MV-4-11 (cell line): ENCODE results near the gene C20orf144.
A peak's percentile ranks its signal among the peaks of the same experiment; 100 is the strongest.
"Not testable (repeated sequence)": the region's sequence is repeated elsewhere in the genome, so short reads cannot be mapped to it uniquely, and the experiment has no call there.

Experiments used
- DNase-seq: peaks from one replicate; lab custom pipeline; 2025; lab: John Stamatoyannopoulos, UW

Gene C20orf144

DNA sequence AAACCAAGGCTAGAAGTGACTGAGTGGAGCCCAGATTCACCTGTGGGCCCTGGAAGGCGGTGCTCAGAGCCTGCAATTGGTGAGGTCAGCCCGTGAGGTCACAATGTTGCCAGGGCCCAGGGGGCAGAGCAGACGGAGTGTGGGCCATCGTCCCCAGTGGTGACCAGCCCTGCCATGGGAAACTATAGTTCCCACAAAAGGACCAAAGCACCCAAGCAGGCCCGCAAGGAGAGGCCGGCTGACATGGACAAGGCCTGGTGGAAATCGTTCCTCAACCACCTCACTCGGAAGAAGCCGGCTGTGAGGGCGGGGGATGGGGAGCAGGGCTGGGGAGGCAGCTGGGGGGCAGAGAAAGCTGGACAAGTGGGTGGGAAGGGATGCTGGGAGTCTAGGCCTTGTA lies at the start of gene C20orf144:
C20orf144 (plus strand) TSS at position 156 of the 400 bp plus-strand sequence; CDS start at position 175, 19 bp downstream.
- no peak for DNase-seq

DNA sequence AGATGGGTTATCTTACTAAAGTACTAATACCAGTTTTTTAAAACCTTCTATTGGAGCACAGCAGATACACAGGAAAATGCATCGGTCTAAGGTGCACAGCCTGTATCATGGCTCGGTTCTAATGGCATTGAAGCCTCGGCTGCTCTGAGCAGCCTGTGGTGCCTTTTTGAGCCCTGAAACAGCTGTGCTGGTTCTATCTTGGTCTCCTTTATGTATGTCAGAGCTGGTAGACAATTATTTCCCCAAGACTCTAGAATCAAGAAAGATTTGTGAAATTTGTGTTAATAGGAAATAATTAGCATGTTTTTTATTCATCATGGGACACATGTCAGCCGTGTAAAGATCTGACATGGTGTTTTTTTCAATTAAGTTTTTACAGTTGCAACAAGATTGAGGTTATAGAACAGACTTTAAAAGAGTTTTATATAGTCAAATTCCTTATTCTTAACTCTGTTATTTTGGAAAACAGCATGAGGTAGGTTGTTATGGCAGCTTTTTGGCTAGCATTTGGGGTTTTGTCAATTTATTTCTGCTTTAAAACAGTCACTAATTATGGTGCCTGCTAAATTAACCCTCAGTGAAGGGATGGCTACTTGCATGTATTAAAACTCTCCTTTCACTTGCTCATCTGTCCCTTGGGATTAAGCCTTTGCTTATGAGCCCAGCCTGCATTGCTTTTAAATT lies 40.3 kb upstream of the C20orf144 start:
- no peak for DNase-seq

DNA sequence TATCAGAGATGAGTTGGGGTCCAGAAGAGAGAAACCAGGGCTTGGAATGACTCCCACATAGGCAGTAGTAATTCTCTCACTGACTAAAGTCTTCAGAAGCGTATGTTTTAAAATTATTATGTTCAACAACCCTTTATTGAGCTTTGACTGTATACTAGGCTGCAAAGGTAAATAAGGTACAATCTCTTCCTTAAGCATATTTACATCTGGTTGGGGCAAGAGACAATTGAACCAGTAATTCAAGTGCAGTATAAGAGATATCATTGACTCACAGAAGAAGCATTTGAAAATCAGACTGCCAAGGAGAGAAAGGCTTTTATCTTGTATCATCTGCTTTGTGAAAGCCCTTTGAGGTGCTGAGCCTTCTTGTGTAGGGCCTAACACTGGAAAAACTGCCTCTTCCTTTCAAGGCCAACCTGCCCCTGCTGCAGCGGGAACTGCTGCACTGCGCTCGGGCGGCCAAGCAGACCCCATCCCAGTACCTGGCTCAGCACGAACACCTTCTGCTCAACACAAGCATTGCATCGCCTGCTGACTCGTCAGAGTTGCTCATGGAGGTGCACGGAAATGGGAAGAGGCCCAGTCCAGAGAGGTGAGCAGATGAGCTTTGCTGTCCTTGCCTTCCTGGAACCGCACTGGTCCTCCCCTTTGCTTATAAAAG lies 39.3 kb upstream of the C20orf144 start:
- no peak for DNase-seq

- DNase-seq, result no peak
Measured at GRCh38 chr20:33624399-33624798, 37.7 kb upstream of the C20orf144 start.

- no peak for DNase-seq
Measured at GRCh38 chr20:33626190-33626589, 35.9 kb upstream of the C20orf144 start.

DNA sequence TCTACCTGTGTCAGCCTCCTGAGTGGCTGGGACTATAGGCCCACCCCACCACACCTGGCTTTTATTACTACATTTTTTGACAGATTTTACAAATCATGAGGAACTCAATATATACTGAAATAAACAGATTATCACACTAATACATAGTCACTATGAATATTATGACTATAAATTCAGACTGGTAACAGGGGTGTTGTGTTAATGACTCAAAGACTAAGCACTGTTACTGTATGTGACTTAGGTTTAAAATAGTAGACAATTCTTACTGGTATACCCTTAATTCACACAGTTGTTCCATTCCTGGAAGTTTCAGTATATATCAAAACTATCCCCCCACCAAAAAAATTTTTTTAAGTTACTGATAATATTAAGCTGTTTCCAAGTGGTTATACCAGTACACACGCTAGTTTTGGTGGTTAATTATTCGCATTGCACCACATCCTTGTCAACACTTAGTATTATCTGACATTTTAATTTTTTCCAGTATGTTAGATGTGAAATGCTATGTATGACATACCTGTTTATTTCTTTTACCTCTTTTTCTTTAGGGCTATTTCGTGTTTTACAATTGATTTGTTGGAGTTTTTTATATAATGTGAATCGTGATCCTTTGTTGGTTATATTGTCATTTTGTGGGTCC lies 34.4 kb upstream of the C20orf144 start:
- DNase-seq, result no peak

GRCh38 chr20:33629533-33629932 lies 32.6 kb upstream of the C20orf144 start:
- no peak for DNase-seq

DNA sequence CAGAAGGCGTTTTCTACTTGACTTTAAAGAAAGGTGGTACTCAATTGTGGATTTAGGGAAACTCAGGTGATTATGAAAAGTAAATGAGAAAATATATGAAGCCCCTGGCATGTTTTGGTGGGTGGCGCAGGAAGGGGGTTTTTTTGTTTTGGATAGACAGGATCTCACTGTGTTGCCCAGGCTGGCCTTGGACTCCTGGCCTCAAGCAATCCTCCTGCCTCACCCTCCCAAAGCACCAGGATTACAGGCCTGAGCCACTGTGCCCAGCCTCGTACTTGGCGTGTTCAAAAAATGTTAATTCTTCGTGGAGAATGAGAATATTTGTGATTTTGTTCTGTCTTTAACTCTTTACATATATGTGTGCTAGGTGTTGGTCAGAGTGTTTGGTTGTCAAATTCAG lies 32.1 kb upstream of the C20orf144 start:
- DNase-seq, result no peak

DNA sequence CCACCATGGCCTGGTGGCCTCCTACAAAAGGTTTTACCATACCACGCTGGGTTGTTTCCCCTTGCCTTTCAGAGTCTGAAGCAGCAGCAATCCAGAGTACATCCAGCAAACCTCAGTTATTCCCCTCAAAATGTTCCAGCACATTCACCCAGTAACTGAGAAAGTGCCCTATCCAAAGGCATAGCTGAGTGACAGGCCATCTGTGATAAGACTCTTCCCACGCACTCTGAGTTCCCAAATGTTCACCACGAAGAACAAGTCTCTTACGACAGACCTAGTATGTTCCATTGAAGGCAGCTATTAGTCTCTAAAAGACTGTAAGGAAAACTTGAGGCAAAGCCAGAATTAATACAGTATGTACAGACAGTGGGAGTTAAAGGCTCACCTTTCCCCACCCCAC lies 31.6 kb upstream of the C20orf144 start:
- DNase-seq, result no peak

DNA sequence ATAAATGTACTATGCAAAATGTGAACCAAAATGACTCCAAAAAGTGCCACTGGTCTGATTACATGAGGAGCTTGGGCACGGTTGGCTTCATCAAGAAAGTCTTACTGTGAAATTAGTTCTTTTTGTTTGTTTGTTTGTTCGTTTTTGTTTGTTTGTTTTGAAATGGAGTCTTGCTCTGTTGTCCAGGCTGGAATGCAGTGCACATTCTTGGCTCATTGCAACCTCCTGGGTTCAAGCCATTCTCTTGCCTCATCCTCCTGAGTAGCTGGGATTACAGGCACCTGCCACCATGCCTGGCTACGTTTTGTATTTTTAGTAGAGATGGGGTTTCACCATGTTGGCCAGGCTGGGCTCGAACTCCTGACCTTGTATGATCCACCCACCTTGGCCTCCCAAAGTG lies 30.2 kb upstream of the C20orf144 start:
- DNase-seq, result not testable (repeated sequence)

DNA sequence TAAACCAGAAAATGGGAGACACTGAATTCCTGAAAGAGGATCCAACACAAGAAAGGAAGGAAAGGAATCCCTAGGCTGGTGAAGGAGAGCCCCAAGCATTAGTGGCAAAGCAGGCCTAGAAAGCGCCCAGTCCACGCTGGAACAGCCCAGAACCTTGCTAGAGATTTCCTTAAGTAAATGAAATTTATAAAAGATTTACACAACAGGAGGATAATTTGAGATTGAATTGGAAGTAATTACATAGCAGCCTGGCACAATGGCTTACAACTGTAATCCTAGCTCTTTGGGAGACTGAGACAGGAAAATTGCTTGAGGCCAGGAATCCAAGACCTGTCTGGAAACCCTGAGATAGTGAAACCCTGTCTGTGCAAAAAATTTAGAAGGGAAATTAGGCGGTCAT lies 26.8 kb upstream of the C20orf144 start:
- DNase-seq, result no peak

DNA sequence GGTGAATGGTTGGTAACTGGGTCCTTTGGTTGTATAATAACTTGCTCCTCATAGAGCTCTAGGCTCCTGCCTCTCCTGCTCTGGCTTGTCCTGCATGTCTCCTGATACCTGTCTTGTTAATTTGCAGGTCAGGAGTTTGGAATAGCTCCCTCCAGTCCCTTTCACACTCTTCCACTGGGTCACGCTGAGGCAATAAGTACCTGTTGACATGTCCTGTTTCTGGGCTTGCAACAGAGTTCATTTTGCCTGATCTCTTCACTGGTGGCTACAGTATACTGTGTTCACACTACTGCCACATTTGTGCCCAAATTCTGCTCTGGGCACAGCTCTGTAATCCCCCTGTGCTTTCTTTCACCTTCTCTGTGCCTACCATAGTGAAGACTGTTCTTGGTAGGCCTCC lies 25.4 kb upstream of the C20orf144 start:
- no peak for DNase-seq

DNA sequence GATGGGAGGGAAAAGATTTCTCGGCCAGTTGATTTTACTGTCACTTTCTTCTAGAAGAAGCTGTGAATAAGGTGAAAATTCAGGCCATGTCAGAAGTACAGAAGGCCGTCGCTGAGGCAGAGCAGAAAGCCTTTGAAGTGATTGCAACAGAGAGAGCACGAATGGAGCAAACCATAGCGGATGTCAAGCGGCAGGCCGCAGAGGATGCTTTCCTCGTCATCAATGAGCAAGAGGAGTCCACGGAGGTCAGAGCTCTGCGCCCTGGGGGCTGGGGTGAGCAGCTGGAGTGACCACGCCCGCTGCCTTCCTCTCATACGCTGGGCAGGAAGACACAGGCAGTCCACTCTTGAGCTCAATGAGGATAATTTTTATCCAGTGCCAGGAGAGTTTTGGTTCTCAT lies 21.8 kb upstream of the C20orf144 start:
- DNase-seq, result peak; percentile 41

DNA sequence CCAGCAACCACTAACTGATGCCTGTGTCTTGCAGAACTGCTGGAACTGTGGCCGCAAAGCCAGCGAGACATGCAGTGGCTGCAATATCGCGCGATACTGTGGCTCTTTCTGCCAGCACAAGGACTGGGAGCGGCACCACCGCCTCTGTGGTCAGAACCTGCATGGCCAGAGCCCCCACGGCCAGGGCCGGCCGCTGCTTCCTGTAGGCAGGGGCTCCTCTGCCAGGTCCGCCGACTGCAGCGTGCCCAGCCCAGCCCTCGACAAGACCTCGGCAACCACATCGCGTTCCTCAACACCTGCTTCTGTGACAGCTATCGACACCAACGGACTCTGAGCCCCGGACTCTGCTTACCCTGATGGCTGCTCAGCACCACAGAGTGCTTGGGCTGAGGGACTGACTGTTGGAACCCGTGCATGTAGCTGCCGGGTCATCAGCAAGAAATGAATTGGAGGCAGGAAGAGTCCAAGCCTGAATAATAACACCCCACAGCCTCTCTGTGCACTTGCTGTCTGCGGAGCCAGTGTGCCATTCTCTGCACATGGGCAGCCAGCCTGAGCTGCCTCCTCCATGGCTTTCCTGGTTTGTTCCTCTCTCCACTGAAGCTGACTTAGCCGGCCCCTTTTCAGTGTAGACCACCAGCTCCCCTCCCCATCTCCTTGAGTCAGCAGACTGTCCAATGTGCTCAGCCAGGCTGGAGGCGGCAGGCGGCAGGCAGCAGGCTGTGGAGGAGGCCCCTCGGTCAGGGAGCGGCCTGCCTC lies 17.6 kb upstream of the C20orf144 start:
- no peak for DNase-seq

GRCh38 chr20:33645072-33645358 lies 17.1 kb upstream of the C20orf144 start:
- no peak for DNase-seq

DNA sequence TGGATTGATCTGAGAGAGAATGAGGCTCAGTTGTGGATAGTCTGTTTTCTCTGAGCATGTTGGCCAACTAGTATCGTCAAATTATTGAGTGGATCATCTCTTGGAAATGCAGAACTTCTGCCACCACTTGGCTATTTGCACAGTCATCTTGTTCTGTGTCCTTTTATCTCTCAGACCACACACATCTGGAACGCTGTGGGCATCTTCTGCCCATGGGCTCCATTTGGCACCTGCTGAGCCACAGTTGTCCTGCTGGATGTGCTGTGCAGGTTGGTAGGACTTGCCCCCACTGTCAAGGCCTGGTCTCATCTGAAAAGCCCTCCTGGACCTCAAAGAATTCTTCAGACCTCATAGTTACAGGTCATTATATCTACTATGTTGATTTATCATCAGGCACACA lies 16.7 kb upstream of the C20orf144 start:
- no peak for DNase-seq

DNA sequence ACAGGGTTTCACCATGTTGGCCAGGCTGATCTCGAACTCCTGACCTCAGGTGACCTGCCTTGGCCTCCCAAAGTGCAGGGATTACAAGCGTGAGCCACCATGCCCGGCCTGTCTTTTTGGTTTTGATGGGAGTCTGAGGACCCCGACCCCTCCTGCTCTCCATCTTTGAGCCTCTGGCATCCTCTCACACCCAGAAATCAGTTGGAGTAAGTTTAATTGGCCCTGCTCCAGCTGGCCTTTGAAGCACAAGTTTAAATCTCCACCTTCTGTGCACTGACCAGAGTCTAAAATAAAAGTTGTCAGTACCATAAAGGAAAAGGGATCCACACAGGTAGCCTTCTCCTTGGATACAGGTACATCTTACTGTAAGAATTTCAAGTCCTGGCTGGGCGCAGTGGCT lies 15.9 kb upstream of the C20orf144 start:
- DNase-seq, result no peak

GRCh38 chr20:33646959-33647602 lies 15.0 kb upstream of the C20orf144 start:
- not testable (repeated sequence) for DNase-seq

- peak; percentile 50 for DNase-seq
Measured at GRCh38 chr20:33647603-33648395, 14.3 kb upstream of the C20orf144 start.

DNA sequence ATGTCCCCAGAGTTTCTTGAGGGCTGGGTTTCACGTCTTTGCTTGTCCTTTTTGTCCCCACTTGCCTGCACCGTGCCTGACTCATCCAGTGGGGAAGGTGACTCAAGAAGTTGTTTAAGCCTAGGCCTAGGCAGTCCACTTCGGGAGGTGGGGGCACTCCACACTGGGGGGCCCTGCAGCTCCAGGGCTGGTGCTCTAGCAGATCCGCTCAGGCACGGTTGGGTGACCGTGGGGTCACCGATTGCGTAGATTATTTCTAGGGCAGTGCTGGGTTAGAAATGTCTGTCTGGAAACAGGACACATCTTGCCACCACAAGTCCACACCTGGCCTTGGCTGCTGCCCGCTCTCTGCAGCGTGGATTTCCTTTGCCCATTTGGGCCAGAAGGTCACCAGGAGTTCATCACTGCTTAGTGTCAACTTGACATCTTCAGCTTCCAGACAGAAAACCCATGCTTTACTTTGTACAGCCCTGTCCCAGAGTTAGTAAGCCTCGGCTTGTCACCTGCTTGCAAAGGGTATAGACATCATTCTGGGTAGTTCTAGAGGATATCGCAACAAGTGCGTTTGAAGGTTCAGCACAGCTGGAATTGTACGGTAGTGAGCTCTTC lies 13.6 kb upstream of the C20orf144 start:
- DNase-seq, result no peak

GRCh38 chr20:33649201-33649681 lies 12.9 kb upstream of the C20orf144 start:
- DNase-seq, result no peak
